Right renal pelvis (tissue), 4 donors: ENCODE measurements around the gene OR8J3. TPM values are rescaled to one million over a fixed set of nuclear protein-coding genes. Genes with fewer than 3 reads are reported as not detected.
"Not testable (repeated sequence)": the region's sequence is repeated elsewhere in the genome, so short reads cannot be mapped to it uniquely, and the experiment has no call there.

ENCODE experiments used
- DNase-seq, 4 donors: peaks; one replicate each; pipeline ENCODE4 v3.0.0-alpha.2; 2013; ENCODE audit warnings: low read depth in 4 of 4, low spot score in 3 of 4, missing footprints in 1 of 4
- polyA plus RNA-seq, 4 donors: library from polyadenylated mRNA; unstranded; fragments of 120-200 nt; gene quantifications; one replicate each; pipeline ENCODE4 v1.2.1, GENCODE V29; 2013; ENCODE audit not compliant: insufficient read length in 4 of 4

Gene OR8J3, protein sequence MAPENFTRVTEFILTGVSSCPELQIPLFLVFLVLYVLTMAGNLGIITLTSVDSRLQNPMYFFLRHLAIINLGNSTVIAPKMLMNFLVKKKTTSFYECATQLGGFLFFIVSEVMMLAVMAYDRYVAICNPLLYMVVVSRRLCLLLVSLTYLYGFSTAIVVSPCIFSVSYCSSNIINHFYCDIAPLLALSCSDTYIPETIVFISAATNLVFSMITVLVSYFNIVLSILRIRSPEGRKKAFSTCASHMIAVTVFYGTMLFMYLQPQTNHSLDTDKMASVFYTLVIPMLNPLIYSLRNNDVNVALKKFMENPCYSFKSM
- polyA plus RNA-seq, result not detected

DNA sequence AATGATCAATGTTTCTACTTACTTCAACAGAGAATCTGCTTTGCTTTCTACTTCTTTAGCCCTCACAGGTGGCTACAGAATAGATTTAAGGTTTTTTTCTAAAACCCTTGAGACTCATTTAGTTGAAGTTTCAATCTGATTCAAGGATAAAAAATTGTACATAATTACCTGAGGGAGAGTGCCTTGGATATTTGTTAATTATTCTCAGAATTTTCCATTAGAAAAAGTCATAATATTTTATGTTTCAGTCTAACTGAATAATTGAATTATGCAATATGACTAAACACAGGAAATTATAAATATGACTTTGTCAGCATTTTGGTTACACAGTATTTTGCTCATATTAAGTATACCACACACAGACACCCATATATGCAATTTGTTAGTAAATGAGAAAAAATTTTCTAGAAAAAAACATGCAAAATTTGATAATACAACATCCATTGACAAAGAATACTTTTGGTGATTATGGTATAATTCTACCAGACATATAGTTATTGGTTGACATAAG is at the start of gene OR8J3:
TSS of gene OR8J3 (minus strand) at position 51 of the 511 bp plus-strand sequence. CDS start 2,483 bp downstream, outside the sequence.
- no peak for DNase-seq

DNA sequence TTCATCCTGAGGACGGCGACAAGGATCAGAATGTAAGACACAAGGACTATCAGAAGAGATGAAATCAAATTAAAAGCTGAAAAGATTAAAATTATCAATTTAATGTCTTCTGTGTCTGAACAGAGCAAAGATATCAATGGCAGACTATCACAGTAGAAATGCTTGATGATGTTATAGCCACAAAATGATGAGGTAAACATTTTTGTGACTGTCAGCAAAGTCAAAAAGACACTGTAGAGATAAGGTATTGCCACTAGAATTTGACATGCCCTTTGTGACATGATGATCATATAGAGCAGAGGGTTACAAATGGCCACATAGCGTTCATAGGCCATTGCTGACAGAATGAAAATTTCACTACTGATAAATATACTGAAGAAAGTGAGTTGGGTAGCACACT is 48.6 kb upstream of the OR8J3 start:
- DNase-seq, result no peak

DNA sequence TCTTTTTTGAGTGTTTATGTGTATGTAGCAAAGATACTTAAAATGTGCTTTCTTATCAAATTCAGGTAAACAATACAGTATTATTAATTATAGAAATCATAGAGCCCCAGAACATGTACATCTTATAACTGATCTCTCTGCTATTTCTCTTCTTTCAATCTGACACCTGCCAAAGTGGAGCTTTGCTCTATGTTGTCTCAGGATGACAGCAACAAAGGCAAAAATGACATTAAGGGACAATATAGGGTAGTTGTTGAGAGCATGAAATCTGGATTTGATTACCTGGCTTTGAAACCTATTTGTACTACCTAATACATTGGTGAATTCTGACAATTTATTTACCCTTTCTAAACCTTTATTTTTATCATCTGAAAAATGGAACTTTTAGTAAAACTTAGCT is 43.5 kb upstream of the OR8J3 start:
- no peak for DNase-seq

DNA sequence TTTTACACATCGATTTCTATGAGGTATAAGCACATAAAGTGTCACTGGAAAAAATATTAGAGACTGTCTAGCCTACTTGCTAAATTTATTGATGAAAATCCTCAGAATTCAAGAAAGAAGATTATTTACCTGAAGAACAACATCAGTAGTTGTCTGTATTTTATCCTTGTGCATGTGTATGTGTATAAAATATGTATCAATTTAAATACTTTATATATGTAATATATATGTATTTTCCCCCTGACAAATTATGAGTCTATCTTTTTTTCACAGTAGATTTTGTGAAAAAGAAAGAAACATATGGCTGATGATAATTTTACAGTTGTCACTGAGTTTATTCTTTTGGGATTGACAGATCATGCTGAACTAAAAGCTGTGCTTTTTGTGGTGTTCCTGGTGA is 36.3 kb upstream of the OR8J3 start, which contains the start of gene OR5J2:
TSS of gene OR5J2 (plus strand) at position 301 of the 400 bp plus-strand sequence. CDS start at position 301, 0 bp downstream.
- no peak for DNase-seq

DNA sequence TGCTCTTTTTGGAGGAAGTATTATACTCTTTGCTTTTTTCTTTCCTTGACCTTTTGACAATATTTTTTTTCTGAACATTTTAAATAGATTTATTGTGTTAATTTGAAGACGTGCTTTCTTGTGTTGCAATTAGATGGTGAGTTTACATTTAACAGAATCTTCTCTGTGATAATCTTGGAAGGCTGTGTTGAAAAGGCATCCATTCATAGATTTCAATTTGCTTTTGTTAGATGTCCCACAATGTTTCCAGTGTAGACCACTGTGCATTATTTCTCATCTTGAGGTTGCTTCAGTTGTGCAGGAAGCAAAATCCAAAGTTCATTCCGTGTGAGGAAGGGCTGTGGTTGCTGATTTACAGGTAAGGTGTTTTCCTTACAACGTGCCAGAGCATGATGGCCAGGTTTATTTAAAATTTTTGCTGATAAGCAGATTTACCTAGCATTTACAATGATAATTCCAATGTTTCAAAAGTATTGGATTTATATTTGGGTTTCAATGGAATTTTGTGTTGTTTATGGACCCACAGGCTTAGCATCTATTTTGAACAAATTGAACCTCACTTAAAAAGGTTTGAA is 32.3 kb upstream of the OR8J3 start:
- no peak for DNase-seq

DNA sequence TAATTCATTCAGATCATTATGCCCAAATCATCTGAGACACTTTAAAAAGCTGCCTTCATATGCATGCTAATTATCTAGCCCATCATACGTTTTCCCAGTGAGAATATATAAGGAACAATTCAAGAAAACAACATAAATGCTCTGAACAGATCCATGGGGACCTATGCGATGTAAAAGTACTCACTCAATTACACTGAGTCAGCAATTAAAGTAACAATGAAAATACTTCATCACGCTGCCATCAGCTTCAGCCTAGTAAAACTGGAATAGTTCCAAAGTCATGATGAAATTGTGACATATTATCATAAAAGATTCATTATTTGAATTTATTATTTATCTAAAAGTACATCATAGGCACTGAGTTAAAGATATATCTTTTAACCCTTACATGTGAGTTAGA is 23.8 kb upstream of the OR8J3 start:
- no peak for DNase-seq

DNA sequence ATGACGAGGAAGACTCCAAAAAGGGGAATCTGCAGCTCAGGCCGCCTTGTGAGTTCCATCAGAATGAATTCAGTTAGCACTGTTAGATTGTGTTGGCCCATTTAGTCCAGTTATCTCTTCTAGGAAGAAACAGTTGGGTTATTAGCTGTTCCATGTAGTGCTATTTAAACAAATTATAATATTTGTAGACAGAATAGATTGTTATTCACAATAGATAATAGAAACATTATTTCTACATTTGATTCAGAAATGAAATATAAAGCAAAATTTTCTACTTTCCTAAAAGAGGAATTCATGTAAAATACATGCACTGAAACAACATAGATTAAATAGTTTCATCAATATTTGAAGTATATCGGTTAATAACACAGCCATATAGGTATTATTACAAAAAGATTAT is 20.2 kb upstream of the OR8J3 start, which contains the start of gene OR8K5:
TSS of gene OR8K5 (minus strand) at position 101 of the 400 bp plus-strand sequence. CDS start at position 101, 0 bp downstream.
- no peak for DNase-seq

DNA sequence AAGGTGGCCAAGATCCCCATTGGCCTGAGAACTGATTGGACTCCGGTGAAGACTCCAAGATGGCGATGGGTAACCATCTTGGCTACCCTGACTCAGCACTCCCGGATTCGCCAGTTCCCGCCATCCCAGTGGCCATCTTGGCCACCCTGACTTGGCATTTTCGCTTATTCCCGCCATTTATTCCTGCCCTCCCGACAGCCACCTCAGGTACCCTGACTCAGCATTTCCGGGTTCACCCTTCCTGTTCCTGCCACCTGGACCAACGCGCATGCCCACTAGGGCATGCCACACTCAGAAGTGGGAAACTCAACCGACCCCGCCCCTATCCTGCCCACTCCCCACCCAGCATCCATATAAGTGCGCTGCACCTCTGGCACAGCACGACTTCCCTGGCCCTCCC is 12.3 kb upstream of the OR8J3 start:
- DNase-seq, result no peak

DNA sequence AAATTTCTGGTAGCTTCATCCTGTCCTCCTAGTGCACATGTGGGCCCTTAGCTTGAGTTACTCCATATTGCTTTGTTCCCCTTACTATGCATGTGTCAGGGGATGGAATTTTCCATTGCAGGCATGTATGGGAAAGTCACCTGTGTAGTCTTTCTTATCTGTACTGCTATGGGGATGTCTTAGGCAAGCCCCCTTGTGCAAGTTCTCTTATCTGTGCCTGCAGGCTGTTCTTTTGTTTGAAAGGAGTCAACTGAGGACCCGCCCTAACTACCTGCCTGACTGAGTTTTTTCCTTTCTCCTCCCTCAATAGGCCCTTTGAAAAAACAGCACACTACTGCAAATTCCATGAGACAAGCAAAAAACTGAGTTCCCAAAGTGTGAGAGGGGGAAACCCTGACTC is 11.4 kb upstream of the OR8J3 start:
- DNase-seq, result no peak

DNA sequence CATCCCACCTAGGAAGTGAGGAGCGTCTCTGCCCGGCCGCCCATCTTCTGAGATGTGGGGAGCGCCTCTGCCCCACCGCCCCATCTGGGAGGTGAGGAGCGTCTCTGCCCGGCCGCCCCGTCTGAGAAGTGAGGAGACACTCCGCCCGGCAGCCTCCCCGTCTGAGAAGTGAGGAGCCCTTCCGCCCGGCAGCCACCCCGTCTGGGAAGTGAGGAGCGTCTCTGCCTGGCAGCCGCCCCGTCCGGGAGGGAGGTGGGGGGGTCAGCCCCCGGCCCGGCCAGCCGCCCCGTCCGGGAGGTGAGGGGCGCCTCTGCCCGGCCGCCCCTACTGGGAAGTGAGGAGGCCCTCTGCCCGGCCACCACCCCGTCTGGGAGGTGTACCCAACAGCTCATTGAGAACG is 3.7 kb upstream of the OR8J3 start:
- DNase-seq, result not testable (repeated sequence)

DNA sequence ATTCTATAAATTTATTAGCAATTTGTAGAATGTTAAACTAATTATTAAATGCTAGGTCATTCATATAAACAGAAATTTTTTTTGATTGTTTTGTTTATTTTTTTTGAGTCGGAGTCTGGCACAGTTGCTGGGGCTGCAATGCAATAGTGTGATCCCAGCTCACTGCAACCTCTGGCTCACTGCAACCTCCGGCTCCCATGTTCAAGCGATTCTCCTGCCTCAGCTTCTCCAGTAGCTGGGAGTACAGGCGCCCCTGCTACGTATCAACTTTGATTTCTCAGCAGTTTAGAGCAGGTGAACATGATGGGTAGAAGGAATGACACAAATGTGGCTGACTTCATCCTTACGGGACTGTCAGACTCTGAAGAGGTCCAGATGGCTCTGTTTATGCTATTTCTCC is 17.9 kb downstream of the OR8J3 start, which contains the start of gene OR8H3:
TSS of gene OR8H3 (plus strand) at position 301 of the 400 bp plus-strand sequence. CDS start at position 301, 0 bp downstream.
- DNase-seq, result no peak

DNA sequence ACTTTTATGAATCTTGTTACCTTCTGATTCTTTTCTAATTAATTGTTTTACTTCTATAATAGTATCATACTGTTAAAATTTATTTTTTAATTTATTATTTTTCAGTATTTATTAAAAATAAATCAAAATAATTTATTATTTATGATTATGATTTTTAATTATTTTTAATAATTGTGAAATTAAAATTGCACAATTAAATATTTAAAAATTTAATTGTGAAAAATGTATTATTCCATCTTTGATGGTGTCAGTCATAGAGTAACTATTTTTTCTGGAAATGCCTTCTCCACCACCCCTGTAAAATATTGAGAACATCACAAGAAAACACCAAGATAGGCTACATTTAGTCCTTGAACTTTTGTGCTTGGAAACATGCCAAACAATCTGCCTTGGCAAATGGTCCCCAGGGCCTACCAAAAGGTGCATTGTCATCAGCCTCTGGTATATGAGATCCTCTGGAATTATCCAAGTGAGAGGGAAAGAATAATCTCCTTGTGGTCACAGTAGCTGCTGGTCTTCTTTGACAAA is 36.7 kb downstream of the OR8J3 start, which contains the start of gene OR8H2:
TSS of gene OR8H2 (plus strand) at position 478 of the 528 bp plus-strand sequence. CDS start 1,356 bp downstream, outside the sequence.
- no peak for DNase-seq

DNA sequence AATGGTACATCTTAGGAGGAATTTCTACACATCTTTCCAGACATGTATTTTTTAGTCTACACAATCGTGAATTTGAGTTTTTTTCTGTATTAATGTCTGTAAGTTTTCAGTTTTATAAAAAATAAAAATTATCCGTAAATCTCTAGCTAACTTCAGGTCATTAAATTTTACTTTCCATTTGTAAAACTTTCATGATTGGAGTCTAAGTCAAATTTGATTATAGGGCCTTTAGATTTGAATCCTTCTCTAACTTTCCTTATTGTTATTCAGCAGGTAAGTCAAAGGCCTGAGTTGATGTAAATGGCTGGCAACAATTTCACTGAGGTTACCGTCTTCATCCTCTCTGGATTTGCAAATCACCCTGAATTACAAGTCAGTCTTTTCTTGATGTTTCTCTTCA is 47.0 kb downstream of the OR8J3 start, which contains the start of gene OR8I2:
TSS of gene OR8I2 (plus strand) at position 301 of the 400 bp plus-strand sequence. CDS start at position 301, 0 bp downstream.
- DNase-seq, result no peak

DNA sequence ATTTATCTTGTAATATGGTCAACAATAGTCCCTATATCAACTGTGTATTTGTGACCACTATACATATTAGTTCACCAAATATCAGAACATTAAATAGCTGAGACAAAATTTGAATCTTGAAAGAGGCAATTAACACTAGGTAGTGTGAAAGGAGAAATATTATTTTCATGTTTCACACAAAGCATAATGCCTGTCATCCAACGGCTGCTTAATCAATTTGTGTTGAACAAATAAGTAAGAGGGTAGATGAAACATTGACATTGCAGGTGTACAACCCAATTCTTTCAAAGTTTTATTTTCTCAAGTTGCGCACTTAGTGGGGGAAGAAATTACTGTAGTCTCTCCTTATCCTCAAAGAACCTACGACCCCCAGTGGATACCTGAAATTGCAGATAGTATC is 50.3 kb downstream of the OR8J3 start:
- no peak for DNase-seq

Other genes with a start within 250 kb of the OR8J3 start
- not detected for gene OR5W2, start 225.6 kb downstream of the OR8J3 start, polyA plus RNA-seq
- gene OR5I1, start 203.8 kb downstream of the OR8J3 start, polyA plus RNA-seq, result not detected
- gene OR10AG1, start 170.3 kb downstream of the OR8J3 start, polyA plus RNA-seq, result not detected
- not detected for gene OR5F1, start 145.6 kb downstream of the OR8J3 start, polyA plus RNA-seq
- gene OR5AS1, start 112.5 kb downstream of the OR8J3 start, polyA plus RNA-seq, result under 1 TPM in 1 of 4 donors, not detected in 3; 0.03 TPM
- not detected for gene OR8I2, start 46.9 kb downstream of the OR8J3 start, polyA plus RNA-seq
- gene OR8H2, start 36.5 kb downstream of the OR8J3 start, polyA plus RNA-seq, result not detected
- not detected for gene OR8H3, start 17.8 kb downstream of the OR8J3 start, polyA plus RNA-seq
- gene OR8K5, start 20.1 kb upstream of the OR8J3 start, polyA plus RNA-seq, result not detected
- not detected for gene OR5J2, start 36.4 kb upstream of the OR8J3 start, polyA plus RNA-seq
- gene OR5T2, start 94.1 kb upstream of the OR8J3 start, polyA plus RNA-seq, result not detected
- gene OR5T3, start 112.1 kb upstream of the OR8J3 start, polyA plus RNA-seq, result not detected
- not detected for gene OR5T1, start 134.0 kb upstream of the OR8J3 start, polyA plus RNA-seq
- under 1 TPM in 1 of 4 donors, not detected in 3; 0.01 TPM for gene OR8H1, start 152.1 kb upstream of the OR8J3 start, polyA plus RNA-seq
- gene OR8K3, start 174.9 kb upstream of the OR8J3 start, polyA plus RNA-seq, result not detected
- under 1 TPM in 1 of 4 donors, not detected in 3; 0.05 TPM for gene OR8K1, start 205.8 kb upstream of the OR8J3 start, polyA plus RNA-seq
- gene OR8J1, start 214.1 kb upstream of the OR8J3 start, polyA plus RNA-seq, result not detected
- not detected for gene OR8U1, start 235.4 kb upstream of the OR8J3 start, polyA plus RNA-seq